A549 (cell line): Measurements from ENCODE around the gene LGR4.

Experiments used
- CHD4 ChIP-seq: fragments of 200-600 bp; sonication (generic); IDR thresholded peaks from 2 replicates; pipeline ENCODE4 v1.6.1; 2016; ENCODE audit warnings: antibody characterized with exemption, mild to moderate bottlenecking, borderline replicate concordance
- EP300 ChIP-seq, 2 experiments: fragments of >200 bp; sonication (Bioruptor Twin); formaldehyde crosslinking; IDR thresholded peaks; 2 replicates in 1 of 2; 3 replicates in 1 of 2; pipeline ENCODE4 v1.6.1; 2016 to 2017
- ESRRA ChIP-seq: fragments of 150-350 bp; IDR thresholded peaks from 2 replicates; pipeline ENCODE4 v1.6.1; 2014; ENCODE audit warnings: mild to moderate bottlenecking, low read length, borderline replicate concordance
- FOSL2 ChIP-seq, 2 experiments: fragments of 450-650 bp in 1 of 2; fragments of >200 bp in 1 of 2; sonication (Bioruptor Twin) in 1 of 2; formaldehyde crosslinking; IDR thresholded peaks; 2 replicates each; pipeline versions ENCODE4 v1.5.0 to v1.6.1; 2016 to 2020; ENCODE audit warnings: mild to moderate bottlenecking in 1 of 2, moderate library complexity in 1 of 2
- JUN ChIP-seq, 2 experiments: fragments of >200 bp; sonication (Bioruptor Twin); formaldehyde crosslinking; IDR thresholded peaks; 2 replicates in 1 of 2; 3 replicates in 1 of 2; pipeline ENCODE4 v1.6.1; 2016 to 2017
- MAFK ChIP-seq: fragments of 450-650 bp; IDR thresholded peaks from 2 replicates; pipeline ENCODE4 v1.6.1; 2014; ENCODE audit not compliant: partially characterized antibody
- POLR2A ChIP-seq: IDR thresholded peaks from 2 replicates; pipeline ENCODE4 v1.6.1; 2012; ENCODE audit warnings: mild to moderate bottlenecking, low read length
- ZSCAN20 ChIP-seq: fragments of 250-450 bp; sonication (Bioruptor Pico); IDR thresholded peaks from 2 replicates; pipeline ENCODE4 v1.8.0; 2022; ENCODE audit warnings: mild to moderate bottlenecking, moderate library complexity
- TF ChIP-seq, protein P1 (sequence below): fragments of >200 bp; sonication (Bioruptor Twin); formaldehyde crosslinking; IDR thresholded peaks from 3 replicates; pipeline ENCODE4 v1.5.1; 2016
- TF ChIP-seq, protein P2 (sequence below): fragments of 200-600 bp; sonication (generic); IDR thresholded peaks from 2 replicates; pipeline ENCODE4 v1.6.1; 2016; ENCODE audit warnings: antibody characterized with exemption, mild to moderate bottlenecking, moderate library complexity
- TF ChIP-seq, protein P3 (sequence below): IDR thresholded peaks from 2 replicates; pipeline ENCODE4 v1.6.1; 2012

DNA sequence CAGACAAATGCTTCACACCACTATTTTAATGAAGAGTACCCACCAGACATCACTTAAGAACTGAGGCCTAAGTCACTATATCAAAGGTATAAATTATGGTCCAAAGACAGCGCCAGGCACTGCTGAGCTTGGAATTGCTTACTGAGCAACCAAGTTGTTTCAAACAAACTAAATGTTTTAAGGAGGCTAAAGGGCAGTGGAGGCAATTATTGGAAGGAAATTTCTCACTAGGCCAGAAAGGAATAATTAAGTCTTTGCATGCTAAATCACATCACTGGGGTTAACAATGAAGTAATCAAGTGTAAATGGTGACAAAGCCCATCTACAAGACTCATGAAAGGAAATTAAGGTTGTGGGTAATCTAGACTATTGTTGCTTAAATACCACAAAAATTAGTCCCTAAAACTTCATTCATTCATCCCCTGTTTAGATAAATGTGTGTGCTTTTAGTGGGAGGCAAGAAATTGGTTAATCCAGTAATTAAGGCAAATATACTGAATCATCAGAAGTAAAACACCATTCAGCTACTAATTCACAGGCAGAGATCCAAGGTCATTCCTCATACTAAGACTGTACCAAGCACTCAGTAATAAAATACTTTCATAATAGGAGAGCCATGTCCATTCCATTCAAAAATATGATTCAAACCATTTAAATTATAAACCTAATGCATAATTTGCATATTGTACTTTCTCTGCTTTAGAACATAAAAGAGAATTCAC, 21.2 kb downstream of the LGR4 start:
- TF ChIP-seq, protein P1, sequence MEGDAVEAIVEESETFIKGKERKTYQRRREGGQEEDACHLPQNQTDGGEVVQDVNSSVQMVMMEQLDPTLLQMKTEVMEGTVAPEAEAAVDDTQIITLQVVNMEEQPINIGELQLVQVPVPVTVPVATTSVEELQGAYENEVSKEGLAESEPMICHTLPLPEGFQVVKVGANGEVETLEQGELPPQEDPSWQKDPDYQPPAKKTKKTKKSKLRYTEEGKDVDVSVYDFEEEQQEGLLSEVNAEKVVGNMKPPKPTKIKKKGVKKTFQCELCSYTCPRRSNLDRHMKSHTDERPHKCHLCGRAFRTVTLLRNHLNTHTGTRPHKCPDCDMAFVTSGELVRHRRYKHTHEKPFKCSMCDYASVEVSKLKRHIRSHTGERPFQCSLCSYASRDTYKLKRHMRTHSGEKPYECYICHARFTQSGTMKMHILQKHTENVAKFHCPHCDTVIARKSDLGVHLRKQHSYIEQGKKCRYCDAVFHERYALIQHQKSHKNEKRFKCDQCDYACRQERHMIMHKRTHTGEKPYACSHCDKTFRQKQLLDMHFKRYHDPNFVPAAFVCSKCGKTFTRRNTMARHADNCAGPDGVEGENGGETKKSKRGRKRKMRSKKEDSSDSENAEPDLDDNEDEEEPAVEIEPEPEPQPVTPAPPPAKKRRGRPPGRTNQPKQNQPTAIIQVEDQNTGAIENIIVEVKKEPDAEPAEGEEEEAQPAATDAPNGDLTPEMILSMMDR, result no peak
- TF ChIP-seq EP300 (IDR thresholded peaks at IDR 0.05) (no peak), POLR2A (no peak), FOSL2 (IDR thresholded peaks at IDR 0.05) (no peak), FOSL2 (CRISPR knock-in tag; IDR thresholded peaks at IDR 0.05) (no peak), MAFK (no peak), ZSCAN20 (CRISPR knock-in tag) (no peak), CHD4 (no peak), ESRRA (no peak), JUN (IDR thresholded peaks at IDR 0.05) (no peak)
- TF ChIP-seq, protein P2, sequence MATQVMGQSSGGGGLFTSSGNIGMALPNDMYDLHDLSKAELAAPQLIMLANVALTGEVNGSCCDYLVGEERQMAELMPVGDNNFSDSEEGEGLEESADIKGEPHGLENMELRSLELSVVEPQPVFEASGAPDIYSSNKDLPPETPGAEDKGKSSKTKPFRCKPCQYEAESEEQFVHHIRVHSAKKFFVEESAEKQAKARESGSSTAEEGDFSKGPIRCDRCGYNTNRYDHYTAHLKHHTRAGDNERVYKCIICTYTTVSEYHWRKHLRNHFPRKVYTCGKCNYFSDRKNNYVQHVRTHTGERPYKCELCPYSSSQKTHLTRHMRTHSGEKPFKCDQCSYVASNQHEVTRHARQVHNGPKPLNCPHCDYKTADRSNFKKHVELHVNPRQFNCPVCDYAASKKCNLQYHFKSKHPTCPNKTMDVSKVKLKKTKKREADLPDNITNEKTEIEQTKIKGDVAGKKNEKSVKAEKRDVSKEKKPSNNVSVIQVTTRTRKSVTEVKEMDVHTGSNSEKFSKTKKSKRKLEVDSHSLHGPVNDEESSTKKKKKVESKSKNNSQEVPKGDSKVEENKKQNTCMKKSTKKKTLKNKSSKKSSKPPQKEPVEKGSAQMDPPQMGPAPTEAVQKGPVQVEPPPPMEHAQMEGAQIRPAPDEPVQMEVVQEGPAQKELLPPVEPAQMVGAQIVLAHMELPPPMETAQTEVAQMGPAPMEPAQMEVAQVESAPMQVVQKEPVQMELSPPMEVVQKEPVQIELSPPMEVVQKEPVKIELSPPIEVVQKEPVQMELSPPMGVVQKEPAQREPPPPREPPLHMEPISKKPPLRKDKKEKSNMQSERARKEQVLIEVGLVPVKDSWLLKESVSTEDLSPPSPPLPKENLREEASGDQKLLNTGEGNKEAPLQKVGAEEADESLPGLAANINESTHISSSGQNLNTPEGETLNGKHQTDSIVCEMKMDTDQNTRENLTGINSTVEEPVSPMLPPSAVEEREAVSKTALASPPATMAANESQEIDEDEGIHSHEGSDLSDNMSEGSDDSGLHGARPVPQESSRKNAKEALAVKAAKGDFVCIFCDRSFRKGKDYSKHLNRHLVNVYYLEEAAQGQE, result no peak
- TF ChIP-seq, protein P3, sequence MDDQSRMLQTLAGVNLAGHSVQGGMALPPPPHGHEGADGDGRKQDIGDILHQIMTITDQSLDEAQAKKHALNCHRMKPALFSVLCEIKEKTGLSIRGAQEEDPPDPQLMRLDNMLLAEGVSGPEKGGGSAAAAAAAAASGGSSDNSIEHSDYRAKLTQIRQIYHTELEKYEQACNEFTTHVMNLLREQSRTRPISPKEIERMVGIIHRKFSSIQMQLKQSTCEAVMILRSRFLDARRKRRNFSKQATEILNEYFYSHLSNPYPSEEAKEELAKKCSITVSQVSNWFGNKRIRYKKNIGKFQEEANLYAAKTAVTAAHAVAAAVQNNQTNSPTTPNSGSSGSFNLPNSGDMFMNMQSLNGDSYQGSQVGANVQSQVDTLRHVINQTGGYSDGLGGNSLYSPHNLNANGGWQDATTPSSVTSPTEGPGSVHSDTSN, result no peak
